Stimulated activated CD4-positive, alpha-beta T cell treated with anti-CD3 and anti-CD28 coated beads, Interleukin-2, amount 100 ng/mL, for 4 hours (primary cell): Measurements from ENCODE around the gene SAPCD2.

ENCODE experiments used
- DNase-seq: peaks from one replicate; pipeline ENCODE4 v3.0.0-alpha.2; 2020; ENCODE audit warnings: low read depth

Gene SAPCD2

DNA sequence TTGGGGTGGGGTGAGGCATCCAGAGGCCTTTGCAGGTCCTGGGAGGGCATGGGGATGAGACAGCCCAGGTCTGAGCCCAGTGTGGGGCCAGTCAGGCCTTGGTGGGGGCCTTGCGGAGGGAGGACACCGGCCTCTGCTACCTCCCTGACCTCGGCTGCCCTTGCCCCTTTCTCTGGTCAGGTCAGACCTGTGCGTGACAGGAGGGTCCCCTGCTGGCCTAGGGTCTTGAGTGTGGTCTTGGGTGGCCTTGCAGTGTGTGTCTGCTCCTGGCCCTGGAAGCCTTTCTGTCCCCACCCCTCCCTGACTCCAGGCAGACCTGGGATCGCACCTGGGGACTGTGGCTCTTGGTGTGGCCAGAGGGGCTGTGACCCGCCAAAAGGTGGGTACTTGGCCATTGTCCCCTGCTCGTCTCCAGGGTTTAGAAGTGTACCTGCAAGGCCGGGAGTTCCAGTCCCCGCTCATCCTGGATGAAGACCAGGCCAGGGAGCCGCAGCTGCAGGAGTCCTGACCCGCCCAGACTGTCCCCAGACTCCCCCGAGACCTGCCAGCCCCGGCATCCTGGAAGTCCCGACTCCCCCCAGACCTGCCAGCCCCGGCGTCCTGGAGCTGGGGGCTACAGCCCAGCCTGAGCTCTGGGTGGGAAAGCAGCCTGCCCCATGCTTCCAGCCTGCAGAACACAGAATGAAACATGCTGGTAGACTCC is 12.0 kb upstream of the SAPCD2 start:
- DNase-seq: no peak

GRCh38 chr9:137080260-137081122 is 10.1 kb upstream of the SAPCD2 start:
- no peak for DNase-seq

GRCh38 chr9:137079401-137079787 is 9.0 kb upstream of the SAPCD2 start:
- DNase-seq: no peak

DNA sequence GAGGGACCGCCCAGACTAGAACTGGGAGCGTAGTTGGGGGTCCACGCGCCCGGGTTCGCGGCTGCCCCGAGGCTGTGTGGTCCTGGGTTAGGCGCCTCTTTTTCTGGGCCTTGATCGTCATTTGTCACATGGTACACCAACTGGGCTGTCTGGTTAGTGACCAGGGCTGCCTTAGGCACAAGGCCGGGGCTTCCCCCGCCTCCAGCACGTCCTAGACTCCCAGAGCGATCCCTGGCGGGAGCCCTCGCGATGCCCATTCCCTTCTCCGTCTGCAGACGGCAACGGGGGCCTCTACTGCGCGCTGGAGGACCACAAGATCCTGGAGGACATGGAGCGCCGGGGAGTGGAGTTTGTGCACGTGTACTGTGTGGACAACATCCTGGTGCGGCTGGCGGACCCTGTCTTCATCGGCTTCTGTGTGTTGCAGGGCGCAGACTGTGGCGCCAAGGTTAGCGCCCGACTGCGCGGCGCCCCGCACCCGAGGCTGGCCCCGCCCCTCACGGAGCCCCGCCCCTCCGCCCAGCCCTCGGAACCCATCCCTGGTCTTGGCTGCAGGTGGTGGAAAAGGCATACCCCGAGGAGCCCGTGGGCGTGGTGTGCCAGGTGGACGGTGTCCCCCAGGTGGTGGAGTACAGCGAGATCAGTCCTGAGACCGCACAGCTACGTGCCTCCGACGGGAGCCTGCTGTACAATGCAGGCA is 8.5 kb upstream of the SAPCD2 start:
- DNase-seq: no peak

DNA sequence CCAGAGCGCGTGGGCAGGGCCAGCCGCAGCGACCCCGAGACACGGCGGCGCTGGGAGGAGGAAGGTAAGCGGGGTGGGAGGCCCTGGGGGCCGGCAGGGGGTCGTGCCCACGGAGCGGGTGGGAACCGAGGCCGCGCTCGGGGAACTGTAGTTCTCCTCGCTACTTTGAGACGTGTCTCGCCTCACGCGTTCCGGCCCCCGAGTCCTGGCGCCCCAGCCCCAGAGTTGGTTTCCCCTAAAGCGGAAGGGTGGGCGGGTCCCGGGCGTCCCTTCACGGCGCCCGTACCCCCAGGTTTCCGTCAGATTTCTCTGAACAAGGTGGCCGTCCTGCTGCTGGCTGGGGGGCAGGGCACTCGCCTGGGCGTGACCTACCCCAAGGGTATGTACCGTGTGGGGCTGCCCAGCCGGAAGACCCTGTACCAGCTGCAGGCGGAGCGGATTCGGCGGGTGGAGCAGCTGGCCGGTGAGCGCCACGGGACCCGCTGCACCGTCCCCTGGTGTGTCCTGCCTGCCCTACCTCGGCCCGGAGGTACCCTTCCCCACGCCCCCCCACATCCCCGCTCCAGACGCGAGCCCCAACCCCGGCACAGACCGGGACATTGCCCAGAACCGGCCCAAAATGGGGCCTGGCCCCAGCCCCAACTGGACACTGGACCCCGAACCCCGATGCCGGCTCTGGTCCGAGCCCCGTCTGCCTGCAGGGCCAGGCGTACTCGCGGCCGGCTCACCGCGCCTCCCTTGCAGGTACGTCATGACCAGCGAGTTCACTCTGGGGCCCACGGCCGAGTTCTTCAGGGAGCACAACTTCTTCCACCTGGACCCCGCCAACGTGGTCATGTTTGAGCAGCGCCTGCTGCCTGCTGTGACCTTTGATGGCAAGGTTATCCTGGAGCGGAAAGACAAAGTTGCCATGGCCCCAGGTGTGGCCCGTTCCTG is 7.7 kb upstream of the SAPCD2 start:
- no peak for DNase-seq

DNA sequence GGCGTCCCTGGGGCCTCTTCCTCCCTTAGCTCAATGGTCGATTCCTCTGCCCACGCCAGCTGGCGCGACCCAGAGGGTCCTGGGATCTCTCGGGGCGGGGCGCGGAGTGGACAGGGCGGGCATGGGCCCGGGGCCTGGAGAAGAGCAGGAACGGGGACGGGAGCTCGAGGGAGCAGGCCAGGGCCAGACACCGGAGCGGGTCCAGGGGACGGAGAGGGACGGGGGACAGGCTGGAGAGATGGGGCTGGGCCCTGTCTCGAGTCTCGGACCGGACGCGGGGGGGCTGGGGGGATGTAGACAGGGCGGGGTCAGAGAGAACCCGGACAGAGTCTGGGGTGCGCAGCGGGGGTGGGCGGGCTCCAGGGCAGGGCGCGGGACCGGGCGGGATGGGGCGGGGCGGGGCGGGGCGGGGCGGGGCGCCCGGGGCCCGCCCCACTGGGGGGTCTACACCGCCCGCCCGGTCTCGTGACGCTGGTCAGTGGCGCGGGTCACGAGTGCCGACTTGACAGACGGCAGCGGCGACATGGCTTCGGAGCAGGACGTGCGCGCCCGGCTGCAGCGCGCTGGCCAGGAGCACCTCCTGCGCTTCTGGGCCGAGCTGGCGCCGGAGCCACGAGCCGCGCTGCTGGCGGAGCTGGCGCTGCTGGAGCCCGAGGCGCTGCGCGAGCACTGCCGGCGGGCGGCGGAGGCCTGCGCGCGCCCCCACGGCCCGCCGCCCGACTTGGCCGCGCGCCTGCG is 6.8 kb upstream of the SAPCD2 start, which contains the start of gene UAP1L1:
TSS of gene UAP1L1 (plus strand) at position 508 of the 738 bp plus-strand sequence. CDS start at position 524, 16 bp downstream.
- no peak for DNase-seq

DNA sequence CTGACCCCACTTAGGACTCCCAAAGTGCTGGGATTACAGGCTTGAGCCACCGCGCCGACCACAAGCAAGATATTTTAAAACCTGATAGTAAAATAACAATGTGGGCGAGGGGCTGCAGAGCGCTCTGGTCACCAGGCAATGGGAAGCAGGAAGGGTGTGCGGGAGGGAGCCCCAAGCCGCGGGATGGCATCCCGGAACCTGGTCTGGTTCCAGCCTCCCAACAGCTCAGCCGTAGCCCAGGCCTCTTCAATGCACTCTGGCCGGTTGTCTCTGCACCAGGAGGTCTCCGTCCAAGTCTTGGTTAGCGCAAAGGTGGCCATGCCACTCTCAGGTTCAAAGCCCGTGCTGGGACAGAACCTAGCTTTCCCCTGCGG is 6.3 kb upstream of the SAPCD2 start:
- DNase-seq: no peak

DNA sequence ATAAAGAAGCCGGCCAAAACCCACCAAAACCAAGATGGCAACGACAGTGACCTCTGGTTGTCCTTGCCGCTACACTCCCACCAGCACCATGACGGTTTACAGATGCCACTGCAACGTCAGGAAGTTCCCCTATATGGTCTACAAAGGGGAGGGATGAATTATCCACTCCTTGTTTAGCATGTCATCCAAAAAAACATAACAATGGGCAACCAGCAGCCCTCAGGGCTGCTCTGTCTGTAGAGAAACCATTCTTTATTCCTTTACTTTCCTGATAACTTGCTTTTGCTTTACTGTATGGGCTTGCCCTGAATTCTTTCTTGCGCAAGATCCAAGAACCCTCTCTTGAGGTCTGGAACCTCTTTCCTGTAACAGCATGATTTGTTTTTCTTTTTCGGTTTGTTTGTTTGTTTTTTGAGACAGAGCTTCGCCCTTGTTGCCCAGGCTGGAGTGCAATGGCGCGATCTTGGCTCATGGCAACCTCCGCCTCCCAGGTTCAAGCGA is 5.0 kb upstream of the SAPCD2 start:
- DNase-seq: no peak

DNA sequence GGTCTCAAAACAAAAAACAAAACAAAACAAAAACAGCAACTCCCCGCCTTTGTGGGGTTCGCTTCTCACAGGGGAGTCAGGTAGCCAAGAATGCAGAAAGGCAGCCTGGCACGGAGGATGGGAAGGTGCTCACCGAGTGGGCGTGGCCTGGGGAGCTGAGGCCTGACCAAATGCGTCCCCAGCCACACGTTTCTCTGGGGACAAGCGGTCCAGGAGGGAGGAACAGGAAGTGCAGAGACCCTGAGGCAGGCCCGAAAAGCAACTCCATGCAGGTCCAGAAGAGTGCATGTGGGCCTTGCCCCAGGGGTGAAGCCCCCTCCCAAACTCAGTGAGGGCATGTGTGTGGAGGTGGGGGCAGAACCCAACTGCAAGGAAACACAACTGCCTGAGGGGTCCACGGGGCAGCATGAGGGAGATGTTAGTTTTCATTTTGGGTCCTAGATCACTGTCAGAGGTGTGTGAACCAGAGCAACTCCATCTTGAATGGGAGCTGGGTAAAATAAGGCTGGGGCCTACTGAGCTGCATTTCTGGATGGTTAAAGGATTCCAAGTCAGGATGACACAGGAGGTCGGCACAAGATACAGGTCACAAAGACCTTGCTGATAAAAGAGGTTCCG is 4.4 kb upstream of the SAPCD2 start:
- no peak for DNase-seq

DNA sequence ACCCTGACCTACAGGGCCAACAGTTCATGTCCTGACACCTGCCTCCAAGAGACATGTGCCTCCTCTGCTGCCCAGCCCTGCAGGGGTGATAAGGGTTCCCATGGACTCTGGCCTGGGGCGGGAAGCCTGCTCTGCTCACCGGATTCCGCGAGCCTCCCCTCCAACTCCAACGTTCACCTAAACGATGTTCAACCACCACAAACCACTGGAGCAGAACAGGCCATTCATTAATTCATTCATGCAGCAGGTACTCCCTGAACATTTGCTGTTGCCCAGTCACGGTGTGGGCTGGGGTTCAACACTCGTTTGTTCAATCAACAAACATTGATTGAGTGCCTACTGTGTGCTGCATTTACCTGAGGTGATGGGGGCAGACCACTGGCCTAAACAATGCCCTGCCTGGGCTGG is 3.6 kb upstream of the SAPCD2 start:
- DNase-seq: no peak

- no peak for DNase-seq
These were observed 925 bp upstream of the SAPCD2 start for GRCh38 chr9:137071282-137071681.

- DNase-seq: no peak
These were observed 534 bp upstream of the SAPCD2 start for GRCh38 chr9:137070906-137071275.

GRCh38 chr9:137069508-137070091 is 757 bp downstream of the SAPCD2 start:
- DNase-seq: no peak

DNA sequence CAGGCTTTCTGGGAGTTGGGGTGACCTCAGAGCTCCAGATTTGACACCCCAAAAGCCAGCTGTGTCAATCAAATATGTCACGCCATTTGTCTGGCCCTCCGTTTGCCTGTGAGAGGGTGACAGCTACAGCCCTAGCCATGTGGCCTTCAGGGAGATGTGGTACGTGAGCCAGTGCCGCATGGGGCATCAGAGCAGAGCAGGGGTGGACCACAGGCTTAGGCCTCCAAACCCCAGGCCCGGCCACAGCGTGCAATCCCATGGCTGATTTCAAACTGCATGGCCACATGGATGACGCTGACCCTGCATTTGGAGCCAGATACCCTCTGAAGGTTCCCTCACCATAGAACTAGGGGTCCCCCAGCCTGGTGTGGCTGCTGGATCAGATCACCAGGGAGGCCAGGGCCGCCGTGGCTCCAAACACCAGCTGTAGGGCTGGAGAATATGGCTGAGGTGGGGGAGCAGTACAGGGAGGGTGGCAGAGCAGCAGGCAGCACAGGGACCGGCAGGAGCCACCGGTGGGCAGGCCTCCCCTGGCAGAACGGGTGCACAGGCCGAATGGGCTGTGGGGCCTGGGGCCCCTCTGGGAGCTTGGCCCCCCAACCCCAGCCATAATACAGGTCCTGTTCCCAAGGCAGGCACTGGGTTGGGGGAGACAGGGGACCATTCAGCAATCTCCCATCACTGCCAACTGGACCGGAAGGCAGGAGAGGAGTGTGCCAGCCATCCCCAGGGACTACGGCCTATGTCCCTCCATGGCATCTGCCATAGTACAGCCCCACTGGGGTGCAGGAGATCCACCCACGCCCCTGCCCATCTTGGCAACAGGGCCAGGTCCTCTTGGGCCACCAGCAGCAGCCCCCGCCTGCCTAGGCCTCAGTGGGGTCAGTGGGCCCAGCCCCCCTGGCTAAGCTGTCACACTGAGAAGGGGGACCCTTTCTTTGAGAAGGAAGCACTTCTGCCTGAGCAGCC is 1.5 kb downstream of the SAPCD2 start:
- DNase-seq: no peak

- DNase-seq: peak; percentile 78
These were observed 2.4 kb downstream of the SAPCD2 start for GRCh38 chr9:137067860-137068538.

DNA sequence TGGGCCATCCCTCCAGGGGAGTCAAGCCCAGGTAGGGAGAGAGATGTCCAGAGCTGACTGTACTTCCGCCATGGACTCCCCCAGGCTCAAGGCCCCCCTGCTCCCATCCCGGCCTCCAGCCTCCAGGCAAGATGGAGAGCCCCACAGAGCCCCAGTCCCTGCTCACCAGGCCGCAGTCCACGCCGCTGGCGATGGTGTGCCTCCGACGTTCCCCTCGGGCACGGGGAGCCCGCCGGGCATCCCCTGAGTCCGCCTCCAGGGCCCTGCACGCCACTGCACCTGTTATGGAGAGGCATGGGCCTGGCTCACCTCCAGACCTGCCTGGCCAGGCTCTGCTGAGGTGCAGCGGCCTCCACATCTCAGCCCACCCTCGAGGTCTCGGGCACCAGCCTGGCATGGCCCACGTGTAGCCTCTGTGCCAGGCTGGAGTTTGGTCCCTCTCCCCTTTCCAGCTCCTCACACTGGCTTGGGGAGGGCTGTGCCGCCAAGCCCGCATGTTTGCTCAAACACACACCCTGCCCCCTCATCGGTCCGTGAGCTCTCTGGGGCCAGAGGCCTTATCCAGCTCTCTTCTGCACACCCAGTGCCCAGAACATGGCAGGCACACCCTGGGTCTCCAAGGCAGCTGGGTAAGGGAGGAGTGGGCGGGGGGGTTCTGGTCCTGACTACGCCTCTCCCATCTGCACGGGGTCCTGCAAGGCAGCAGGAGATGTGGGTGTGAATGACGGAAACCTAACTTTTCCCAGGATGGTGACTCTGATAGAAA is 4.1 kb downstream of the SAPCD2 start:
- DNase-seq: no peak

- DNase-seq: no peak
These were observed 4.9 kb downstream of the SAPCD2 start for GRCh38 chr9:137065336-137065967.
